ENCODE data around the gene LRRC58.

GRCh38 chr3:120381503-120381902 is 32.3 kb upstream of the LRRC58 start:
- no peak for TF ChIP-seq POLR2AphosphoS5 (IDR thresholded peaks at IDR 0.05; ENCODE audit: low read depth, low read length)
- TF ChIP-seq, protein P1, sequence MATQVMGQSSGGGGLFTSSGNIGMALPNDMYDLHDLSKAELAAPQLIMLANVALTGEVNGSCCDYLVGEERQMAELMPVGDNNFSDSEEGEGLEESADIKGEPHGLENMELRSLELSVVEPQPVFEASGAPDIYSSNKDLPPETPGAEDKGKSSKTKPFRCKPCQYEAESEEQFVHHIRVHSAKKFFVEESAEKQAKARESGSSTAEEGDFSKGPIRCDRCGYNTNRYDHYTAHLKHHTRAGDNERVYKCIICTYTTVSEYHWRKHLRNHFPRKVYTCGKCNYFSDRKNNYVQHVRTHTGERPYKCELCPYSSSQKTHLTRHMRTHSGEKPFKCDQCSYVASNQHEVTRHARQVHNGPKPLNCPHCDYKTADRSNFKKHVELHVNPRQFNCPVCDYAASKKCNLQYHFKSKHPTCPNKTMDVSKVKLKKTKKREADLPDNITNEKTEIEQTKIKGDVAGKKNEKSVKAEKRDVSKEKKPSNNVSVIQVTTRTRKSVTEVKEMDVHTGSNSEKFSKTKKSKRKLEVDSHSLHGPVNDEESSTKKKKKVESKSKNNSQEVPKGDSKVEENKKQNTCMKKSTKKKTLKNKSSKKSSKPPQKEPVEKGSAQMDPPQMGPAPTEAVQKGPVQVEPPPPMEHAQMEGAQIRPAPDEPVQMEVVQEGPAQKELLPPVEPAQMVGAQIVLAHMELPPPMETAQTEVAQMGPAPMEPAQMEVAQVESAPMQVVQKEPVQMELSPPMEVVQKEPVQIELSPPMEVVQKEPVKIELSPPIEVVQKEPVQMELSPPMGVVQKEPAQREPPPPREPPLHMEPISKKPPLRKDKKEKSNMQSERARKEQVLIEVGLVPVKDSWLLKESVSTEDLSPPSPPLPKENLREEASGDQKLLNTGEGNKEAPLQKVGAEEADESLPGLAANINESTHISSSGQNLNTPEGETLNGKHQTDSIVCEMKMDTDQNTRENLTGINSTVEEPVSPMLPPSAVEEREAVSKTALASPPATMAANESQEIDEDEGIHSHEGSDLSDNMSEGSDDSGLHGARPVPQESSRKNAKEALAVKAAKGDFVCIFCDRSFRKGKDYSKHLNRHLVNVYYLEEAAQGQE (IDR thresholded peaks at IDR 0.05; ENCODE audit: insufficient read depth in 1 of 2, low read depth in 2 of 2, low read length in 2 of 2) = no peak
- no peak for TF ChIP-seq TAF1 (IDR thresholded peaks at IDR 0.05; ENCODE audit: borderline replicate concordance, insufficient read depth, low read length)
- TF ChIP-seq SIN3A (IDR thresholded peaks at IDR 0.05; ENCODE audit: borderline replicate concordance, insufficient read depth, low read length) = no peak
